ENCODE data around the gene ZNF397. TPM values are rescaled to one million over a fixed set of nuclear protein-coding genes. Genes with fewer than 3 reads are reported as not detected.

Gene ZNF397
- total RNA-seq (10 to 100 TPM; 12.1 to 59.1 (median 27.6) TPM), polyA plus RNA-seq (10 to 100 TPM in 1 of 2 donors, 1 to 10 TPM in 1; 9.0 to 14.0 TPM), total RNA-seq (36.2 reads per million, percentile 64 among the genes with 10 or more reads in this experiment)

GRCh38 chr18:35240664-35241447, at the start of gene ZNF397:
Gene ZNF397 (plus strand): TSS chr18:35241034. CDS start chr18:35242471, 1,437 bp downstream.
- H3K36me3 ChIP-seq (ENCODE audit: control insufficient read depth in 2 of 3, insufficient read depth in 3 of 3, low read length in 3 of 3): peaks cover 16 to 44% (median 21%) of the 10 kb centered on the region in 3 experiments
- Mint-ChIP-seq H3K36me3 (peaks cover 24 to 37% (median 32%) of the 10 kb centered on the region in 5 donors), H3K27me3 (no peaks in the 10 kb centered on the region), H3K4me3 (peak within 1 kb of the TSS; percentile 88 to 98 (median 96)), H3K9me3 (peaks cover 0 to 24% (median 6%) of the 10 kb centered on the region in 11 donors), H3K27ac (peak within 1 kb of the TSS; percentile 90 to 99 (median 98)), H3K4me1 (peaks cover 16 to 41% (median 31%) of the 10 kb centered on the region in 7 donors)
- DNase-seq (peak; percentile 87 to 96 (median 91)), ATAC-seq (peak; percentile 99)
- H3K4me1 ChIP-seq (ENCODE audit: control insufficient read depth in 2 of 2, insufficient read depth in 2 of 2, low read length in 2 of 2): peaks cover 9 to 17% of the 10 kb centered on the region in 2 donors
- no peaks in the 10 kb centered on the region for H3K27me3 ChIP-seq (ENCODE audit: control insufficient read depth in 2 of 2, insufficient read depth in 2 of 2, low read length in 2 of 2)
- intact Hi-C loops (cut with micrococcal nuclease): loop anchor here (1.0 to 5.0 kb wide), 18 partner anchors 10 to 892 kb away; partner anchors contain the start of genes ELP2 (in 2 of the 2), GALNT1 (in 2 of the 2), INO80C (in 2 of the 2) and MAPRE2 (in 2 of the 2)
- peak within 1 kb of the TSS; percentile 94 for H3K4me3 ChIP-seq (ENCODE audit: low read length)
- no peaks in the 10 kb centered on the region for H3K9me3 ChIP-seq (ENCODE audit: control insufficient read depth in 2 of 3, low read length in 3 of 3)
- POLR2A ChIA-PET: interaction anchor here (0.6 to 3.0 kb wide), 14 partner anchors 9 to 732 kb away, joined by 3 to 17 read pairs (median 5); partner anchors contain the start of genes MAPRE2, RMP24, ZNF24 and ZNF396
- CTCF ChIA-PET: interaction anchor here (0.7 to 1.2 kb wide), 2 partner anchors 26 to 223 kb away, joined by 3 to 4 read pairs; no protein-coding TSS in a partner anchor
- H3K27ac ChIP-seq (ENCODE audit: low read depth, low read length): peak within 1 kb of the TSS; percentile 97

DNA sequence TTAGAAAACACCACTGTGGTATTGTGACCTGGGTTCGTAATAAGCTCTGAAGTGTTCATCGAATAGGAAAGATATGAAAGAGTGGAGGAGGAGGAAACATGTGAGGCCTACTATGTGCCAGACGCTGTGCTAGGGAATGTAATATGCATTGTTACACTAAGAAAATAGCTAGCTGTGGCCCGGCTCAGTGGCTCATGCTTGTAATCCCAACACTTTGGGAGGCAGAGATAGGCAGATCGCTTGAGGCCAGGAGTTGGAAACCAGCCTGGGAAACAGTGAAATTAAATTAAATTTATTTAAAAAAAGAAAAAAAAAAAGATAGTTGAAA, 49.2 kb upstream of the ZNF397 start:
- intact Hi-C loops (cut with micrococcal nuclease): no loop called here
- Histone ChIP-seq H3K27ac (ENCODE audit: low read depth, low read length) (no peak overlapping the region), H3K4me3 (ENCODE audit: low read length) (no peak overlapping the region), H3K9me3 (ENCODE audit: control insufficient read depth in 2 of 3, low read length in 3 of 3) (no peaks in the 10 kb centered on the region), H3K4me1 (ENCODE audit: control insufficient read depth in 2 of 2, insufficient read depth in 2 of 2, low read length in 2 of 2) (no peaks in the 10 kb centered on the region), H3K36me3 (ENCODE audit: control insufficient read depth in 2 of 3, insufficient read depth in 3 of 3, low read length in 3 of 3) (no peaks in the 10 kb centered on the region), H3K27me3 (ENCODE audit: control insufficient read depth in 2 of 2, insufficient read depth in 2 of 2, low read length in 2 of 2) (no peaks in the 10 kb centered on the region)
- Mint-ChIP-seq H3K9me3 (no peaks in the 10 kb centered on the region), H3K36me3 (no peaks in the 10 kb centered on the region), H3K4me3 (no peak overlapping the region), H3K27ac (no peak overlapping the region), H3K27me3 (no peaks in the 10 kb centered on the region), H3K4me1 (peaks cover 0 to 3% (median 0%) of the 10 kb centered on the region in 7 donors)
- POLR2A ChIA-PET: no interaction called here
- CTCF ChIA-PET: no interaction called here
- ATAC-seq (no peak), DNase-seq (no peak)

- Mint-ChIP-seq H3K36me3 (no peaks in the 10 kb centered on the region), H3K9me3 (no peaks in the 10 kb centered on the region), H3K4me3 (no peak overlapping the region), H3K27me3 (no peaks in the 10 kb centered on the region), H3K27ac (peak overlapping the region in 1 of 9 donors; percentile 9), H3K4me1 (peaks cover 0 to 3% (median 0%) of the 10 kb centered on the region in 7 donors)
- CTCF ChIA-PET: interaction anchor here (1.3 kb wide), 1 partner anchor 9 kb away, joined by 3 read pairs; no protein-coding TSS in a partner anchor
- no peaks in the 10 kb centered on the region for H3K27me3 ChIP-seq (ENCODE audit: control insufficient read depth in 2 of 2, insufficient read depth in 2 of 2, low read length in 2 of 2)
- H3K27ac ChIP-seq (ENCODE audit: low read depth, low read length): no peak overlapping the region
- DNase-seq: no peak
- H3K4me3 ChIP-seq (ENCODE audit: low read length): no peak overlapping the region
- no peak for ATAC-seq
- H3K36me3 ChIP-seq (ENCODE audit: control insufficient read depth in 2 of 3, insufficient read depth in 3 of 3, low read length in 3 of 3): no peaks in the 10 kb centered on the region
- no peaks in the 10 kb centered on the region for H3K4me1 ChIP-seq (ENCODE audit: control insufficient read depth in 2 of 2, insufficient read depth in 2 of 2, low read length in 2 of 2)
- intact Hi-C loops (cut with micrococcal nuclease): no loop called here
- POLR2A ChIA-PET: no interaction called here
- no peaks in the 10 kb centered on the region for H3K9me3 ChIP-seq (ENCODE audit: control insufficient read depth in 2 of 3, low read length in 3 of 3)
These were observed 48.4 kb upstream of the ZNF397 start for GRCh38 chr18:35192415-35192814.

GRCh38 chr18:35193316-35193715, 47.5 kb upstream of the ZNF397 start:
- Mint-ChIP-seq H3K4me1 (peaks cover 0 to 3% (median 0%) of the 10 kb centered on the region in 7 donors), H3K27ac (peak overlapping the region in 1 of 9 donors; percentile 37), H3K9me3 (no peaks in the 10 kb centered on the region), H3K4me3 (no peak overlapping the region), H3K27me3 (no peaks in the 10 kb centered on the region), H3K36me3 (no peaks in the 10 kb centered on the region)
- POLR2A ChIA-PET: no interaction called here
- no peaks in the 10 kb centered on the region for H3K27me3 ChIP-seq (ENCODE audit: control insufficient read depth in 2 of 2, insufficient read depth in 2 of 2, low read length in 2 of 2)
- H3K27ac ChIP-seq (ENCODE audit: low read depth, low read length): no peak overlapping the region
- intact Hi-C loops (cut with micrococcal nuclease): no loop called here
- no peaks in the 10 kb centered on the region for H3K36me3 ChIP-seq (ENCODE audit: control insufficient read depth in 2 of 3, insufficient read depth in 3 of 3, low read length in 3 of 3)
- no peak overlapping the region for H3K4me3 ChIP-seq (ENCODE audit: low read length)
- CTCF ChIA-PET: interaction anchor here (1.3 kb wide), 1 partner anchor 8 kb away, joined by 3 read pairs; no protein-coding TSS in a partner anchor
- ATAC-seq (no peak), DNase-seq (no peak)
- no peaks in the 10 kb centered on the region for H3K4me1 ChIP-seq (ENCODE audit: control insufficient read depth in 2 of 2, insufficient read depth in 2 of 2, low read length in 2 of 2)
- no peaks in the 10 kb centered on the region for H3K9me3 ChIP-seq (ENCODE audit: control insufficient read depth in 2 of 3, low read length in 3 of 3)

- Histone ChIP-seq H3K4me1 (ENCODE audit: control insufficient read depth in 2 of 2, insufficient read depth in 2 of 2, low read length in 2 of 2) (no peaks in the 10 kb centered on the region), H3K27ac (ENCODE audit: low read depth, low read length) (no peak overlapping the region), H3K4me3 (ENCODE audit: low read length) (no peak overlapping the region), H3K27me3 (ENCODE audit: control insufficient read depth in 2 of 2, insufficient read depth in 2 of 2, low read length in 2 of 2) (no peaks in the 10 kb centered on the region), H3K36me3 (ENCODE audit: control insufficient read depth in 2 of 3, insufficient read depth in 3 of 3, low read length in 3 of 3) (no peaks in the 10 kb centered on the region), H3K9me3 (ENCODE audit: control insufficient read depth in 2 of 3, low read length in 3 of 3) (no peaks in the 10 kb centered on the region)
- Mint-ChIP-seq H3K4me3 (no peak overlapping the region), H3K36me3 (no peaks in the 10 kb centered on the region), H3K27ac (no peak overlapping the region), H3K9me3 (no peaks in the 10 kb centered on the region), H3K27me3 (peaks cover 0 to 3% (median 0%) of the 10 kb centered on the region in 5 donors), H3K4me1 (no peaks in the 10 kb centered on the region)
- CTCF ChIA-PET: no interaction called here
- POLR2A ChIA-PET: no interaction called here
- intact Hi-C loops (cut with micrococcal nuclease): no loop called here
- no peak for DNase-seq
- no peak for ATAC-seq
These were observed 43.5 kb upstream of the ZNF397 start for GRCh38 chr18:35197296-35197695.

DNA sequence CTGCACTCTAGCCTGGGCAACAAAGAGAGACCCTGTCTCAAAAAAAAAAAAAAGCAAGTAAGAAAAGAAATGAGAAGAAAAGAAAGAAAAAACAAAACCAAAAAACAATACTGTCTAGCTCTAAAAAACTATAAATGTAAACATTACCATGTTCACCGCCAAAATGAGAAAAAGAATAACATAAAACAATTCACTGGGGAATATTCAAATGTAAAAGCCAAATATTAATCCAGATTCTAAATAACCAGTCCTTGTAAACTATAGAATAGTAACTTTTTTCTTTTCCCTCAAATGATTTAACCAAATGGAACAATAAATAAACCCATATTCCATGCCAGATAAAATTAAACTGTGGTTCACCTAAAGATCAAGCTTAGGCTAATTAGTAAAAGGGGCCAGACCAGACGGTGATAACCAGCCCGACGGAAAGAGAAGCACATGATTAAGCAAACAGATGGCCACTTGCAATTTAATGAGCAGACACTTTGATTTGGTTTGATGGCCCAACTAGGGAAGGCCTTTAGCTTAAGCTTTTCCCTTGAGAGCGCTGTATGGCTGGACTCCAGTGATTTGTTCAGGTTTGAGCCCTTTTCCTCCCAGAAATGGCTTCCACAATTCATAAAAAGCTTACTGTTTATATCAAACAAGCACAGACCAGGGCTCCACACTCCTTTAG, 39.4 kb upstream of the ZNF397 start:
- POLR2A ChIA-PET: no interaction called here
- peaks cover 0 to 13% (median 7%) of the 10 kb centered on the region in 11 donors for H3K9me3 Mint-ChIP-seq
- DNase-seq (no peak), ATAC-seq (no peak)
- H3K27ac ChIP-seq (ENCODE audit: low read depth, low read length): no peak overlapping the region
- H3K36me3 ChIP-seq (ENCODE audit: control insufficient read depth in 2 of 3, insufficient read depth in 3 of 3, low read length in 3 of 3): no peaks in the 10 kb centered on the region
- H3K36me3 Mint-ChIP-seq: peaks cover 0 to 12% (median 8%) of the 10 kb centered on the region in 5 donors
- peaks cover 0 to 5% (median 0%) of the 10 kb centered on the region in 5 donors for H3K27me3 Mint-ChIP-seq
- no peak overlapping the region for H3K27ac Mint-ChIP-seq
- H3K27me3 ChIP-seq (ENCODE audit: control insufficient read depth in 2 of 2, insufficient read depth in 2 of 2, low read length in 2 of 2): no peaks in the 10 kb centered on the region
- no peak overlapping the region for H3K4me3 Mint-ChIP-seq
- H3K4me1 Mint-ChIP-seq: no peaks in the 10 kb centered on the region
- H3K4me1 ChIP-seq (ENCODE audit: control insufficient read depth in 2 of 2, insufficient read depth in 2 of 2, low read length in 2 of 2): no peaks in the 10 kb centered on the region
- no peak overlapping the region for H3K4me3 ChIP-seq (ENCODE audit: low read length)
- CTCF ChIA-PET: interaction anchor here (0.7 to 1.0 kb wide), 2 partner anchors 9 to 91 kb away, joined by 3 to 7 read pairs; no protein-coding TSS in a partner anchor
- H3K9me3 ChIP-seq (ENCODE audit: control insufficient read depth in 2 of 3, low read length in 3 of 3): no peaks in the 10 kb centered on the region
- intact Hi-C loops (cut with micrococcal nuclease): no loop called here
